Neural cell (in vitro differentiated cells): Measurements from ENCODE around the gene KDELR1. TPM values are rescaled to one million over a fixed set of nuclear protein-coding genes. Genes with fewer than 3 reads are reported as not detected.

Source experiments
- H2AFZ ChIP-seq: fragments of 200-600, 300-800 bp; sonication (generic), shearing (Covaris generic); 2 replicates; pipeline ENCODE4 v1.6.0; 2014; ENCODE audit warnings: low read depth, mild to moderate bottlenecking, antibody characterized with exemption, low read length, moderate library complexity
- H3F3A ChIP-seq: fragments of 200-600 bp; shearing (Covaris generic); 2 replicates; pipeline ENCODE4 v1.6.1; 2016; ENCODE audit warnings: mild to moderate bottlenecking, moderate library complexity, mixed read lengths, antibody characterized with exemption, low read length; ENCODE audit not compliant: insufficient read depth, poor library complexity, severe bottlenecking
- H3K27ac ChIP-seq: fragments of 200-600, 300-800 bp; sonication (generic), shearing (Covaris generic); 2 replicates; pipeline ENCODE4 v1.5.1; 2014; ENCODE audit warnings: mild to moderate bottlenecking, low read length, moderate library complexity
- H3K27me3 ChIP-seq: fragments of 300-800, 200-600 bp; sonication (generic), shearing (Covaris generic); 2 replicates; pipeline ENCODE4 v1.6.0; 2014; ENCODE audit warnings: mild to moderate bottlenecking, low read depth, low read length, moderate library complexity; ENCODE audit not compliant: insufficient read depth
- H3K36me3 ChIP-seq: fragments of 300-800, 200-600 bp; sonication (generic), shearing (Covaris generic); 2 replicates; pipeline ENCODE4 v1.5.1; 2014; ENCODE audit warnings: mild to moderate bottlenecking, antibody characterized with exemption, low read length, moderate library complexity; ENCODE audit not compliant: insufficient read depth
- H3K4me2 ChIP-seq: fragments of 300-800, 200-600 bp; sonication (generic), shearing (Covaris generic); 2 replicates; pipeline ENCODE4 v1.6.0; 2014; ENCODE audit warnings: mild to moderate bottlenecking, low read length
- H3K4me3 ChIP-seq: fragments of 300-800, 200-600 bp; sonication (generic), shearing (Covaris generic); 2 replicates; pipeline ENCODE4 v1.5.1; 2014; ENCODE audit warnings: mild to moderate bottlenecking, low read length, moderate library complexity
- H3K79me2 ChIP-seq: fragments of 200-600 bp; shearing (Covaris generic); replicated peaks from 2 replicates; pipeline ENCODE4 v1.6.0; 2014; ENCODE audit warnings: mild to moderate bottlenecking, low read length, moderate library complexity; ENCODE audit not compliant: insufficient read depth
- H3K9ac ChIP-seq: fragments of 300-800, 200-600 bp; sonication (generic), shearing (Covaris generic); 2 replicates; pipeline ENCODE4 v1.6.1; 2016; ENCODE audit warnings: mild to moderate bottlenecking, low read length, mixed read lengths
- H3K9me2 ChIP-seq: fragments of 200-600 bp; shearing (Covaris generic); 2 replicates; pipeline ENCODE4 v1.6.1; 2016; ENCODE audit warnings: mild to moderate bottlenecking, low read length, mixed read lengths; ENCODE audit not compliant: insufficient read depth
- H3K9me3 ChIP-seq: fragments of 200-600, 300-800 bp; sonication (generic), shearing (Covaris generic); 2 replicates; pipeline ENCODE4 v1.6.1; 2016; ENCODE audit warnings: mild to moderate bottlenecking, mixed run types, low read length, moderate library complexity, mixed read lengths
- H4K20me1 ChIP-seq: fragments of 200-600 bp; shearing (Covaris generic); 2 replicates; pipeline ENCODE4 v1.6.1; 2016; ENCODE audit warnings: mild to moderate bottlenecking, mixed run types; ENCODE audit not compliant: insufficient read depth
- EP300 ChIP-seq: fragments of 450-650 bp; conservative IDR thresholded peaks from 2 replicates; pipeline ENCODE4 v1.6.1; 2014; ENCODE audit warnings: antibody characterized with exemption, mild to moderate bottlenecking, moderate library complexity; ENCODE audit not compliant: poor library complexity, severe bottlenecking
- EZH2 ChIP-seq: fragments of 200-600, 300-800 bp; shearing (Covaris generic), sonication (generic); IDR thresholded peaks from 2 replicates; pipeline ENCODE4 v1.6.1; 2014; ENCODE audit warnings: antibody characterized with exemption, low read length, borderline replicate concordance, mild to moderate bottlenecking; ENCODE audit not compliant: insufficient read depth, poor library complexity, severe bottlenecking
- MXI1 ChIP-seq: fragments of 450-650 bp; conservative IDR thresholded peaks from 2 replicates; pipeline ENCODE4 v1.6.1; 2014; ENCODE audit warnings: antibody characterized with exemption, mild to moderate bottlenecking; ENCODE audit not compliant: poor library complexity, severe bottlenecking
- POLR2AphosphoS5 ChIP-seq: IDR thresholded peaks from 2 replicates; pipeline ENCODE4 v1.6.1; 2012
- RAD21 ChIP-seq: fragments of 450-650 bp; conservative IDR thresholded peaks from 2 replicates; pipeline ENCODE4 v1.6.1; 2014; ENCODE audit warnings: antibody characterized with exemption, mild to moderate bottlenecking, moderate library complexity
- REST ChIP-seq: IDR thresholded peaks from 2 replicates; pipeline ENCODE4 v1.6.1; 2012; ENCODE audit warnings: borderline replicate concordance
- SMC3 ChIP-seq: fragments of 450-650 bp; conservative IDR thresholded peaks from 2 replicates; pipeline ENCODE4 v1.6.1; 2014; ENCODE audit warnings: antibody characterized with exemption, mild to moderate bottlenecking, moderate library complexity; ENCODE audit not compliant: poor library complexity
- TAF1 ChIP-seq: IDR thresholded peaks from 2 replicates; pipeline ENCODE4 v1.6.1; 2012; ENCODE audit warnings: low read depth
- polyA plus RNA-seq: library from polyadenylated mRNA; depleted of rRNA; stranded (reverse); fragments of >200 nt; gene quantifications from 2 replicates; pipeline ENCODE4 v1.2.3, GENCODE V29; 2014
- TF ChIP-seq, protein P1 (sequence below): fragments of 450-650 bp; IDR thresholded peaks from 2 replicates; pipeline ENCODE4 v1.5.1; 2014; ENCODE audit warnings: antibody characterized with exemption, mild to moderate bottlenecking, moderate library complexity; ENCODE audit not compliant: poor library complexity, severe bottlenecking

The KDELR1 gene
- polyA plus RNA-seq, 1 donor from 2014 or later = 46.9 TPM

DNA sequence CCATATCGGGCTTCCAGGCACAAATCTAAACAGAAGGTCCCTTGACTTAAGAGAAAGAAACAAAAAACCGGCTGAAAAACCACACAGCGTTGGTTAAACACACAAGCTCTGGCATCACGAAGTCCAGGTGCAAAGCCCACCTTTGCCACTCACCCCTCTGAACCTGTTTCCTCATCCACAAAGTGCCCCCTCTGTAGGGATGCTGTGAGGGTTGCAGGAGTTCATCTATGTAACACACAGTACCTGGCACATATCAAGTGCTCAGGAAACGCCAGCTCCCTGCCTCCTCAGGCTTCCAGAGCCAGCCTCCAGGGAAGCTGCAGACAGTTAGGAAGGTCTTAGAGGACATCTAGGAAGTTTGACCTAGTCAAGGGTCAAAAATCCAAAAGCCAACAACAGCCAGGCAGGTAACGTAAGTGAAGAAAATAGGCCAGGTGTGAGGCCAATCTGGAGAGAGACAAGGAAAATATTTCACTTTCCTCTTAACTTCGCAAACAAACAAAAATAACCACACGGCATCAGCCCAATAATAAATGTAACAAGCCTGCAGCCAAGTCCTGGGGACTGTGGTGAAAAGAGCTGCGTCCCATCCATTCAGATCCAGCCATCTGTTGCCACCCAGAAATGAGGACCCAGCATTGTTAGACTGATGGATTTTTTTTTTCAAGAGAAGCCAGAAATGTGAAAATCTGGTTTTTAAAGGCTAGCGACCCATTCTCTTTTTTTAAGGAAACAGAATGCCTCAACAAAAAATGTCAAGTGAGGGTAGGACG lies 10.0 kb downstream of the KDELR1 start:
- Histone ChIP-seq H3K4me2 (no peak overlapping the region), H3K79me2 (no peaks in the 10 kb centered on the region), H3K9me2 (no peaks in the 10 kb centered on the region), H4K20me1 (no peaks in the 10 kb centered on the region), H3K27me3 (no peaks in the 10 kb centered on the region), H3K9me3 (no peaks in the 10 kb centered on the region), H3K4me3 (no peak overlapping the region), H3K27ac (no peak overlapping the region), H2AFZ (no peak overlapping the region), H3F3A (no peaks in the 10 kb centered on the region), H3K36me3 (peaks cover 6% of the 10 kb centered on the region), H3K9ac (no peak overlapping the region)
- no peak for TF ChIP-seq RAD21
- no peak for TF ChIP-seq EP300
- no peak for TF ChIP-seq POLR2AphosphoS5
- no peak for TF ChIP-seq SMC3
- no peak for TF ChIP-seq EZH2
- no peak for TF ChIP-seq TAF1

DNA sequence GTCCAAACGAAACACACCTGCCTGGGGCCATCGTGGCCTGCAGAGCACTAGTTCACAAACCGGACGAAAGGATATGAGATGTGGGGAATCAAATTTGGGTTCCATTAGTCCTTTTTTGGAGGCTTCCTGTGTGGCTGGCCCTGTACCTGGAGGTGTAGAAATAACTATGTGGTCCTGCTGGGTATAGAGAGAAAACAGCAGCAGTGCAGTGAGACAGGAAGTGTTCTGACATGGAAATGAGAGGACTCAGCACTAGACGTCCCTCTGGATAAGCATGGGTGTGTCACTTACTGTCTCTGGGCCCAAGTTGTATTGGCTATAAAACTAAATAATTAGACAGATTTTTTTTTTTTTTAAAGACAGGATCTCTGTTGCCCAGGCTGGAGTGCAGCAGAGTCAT lies 12.3 kb downstream of the KDELR1 start:
- Histone ChIP-seq H3K27ac (no peak overlapping the region), H3K4me2 (no peak overlapping the region), H3K9me3 (no peaks in the 10 kb centered on the region), H3K79me2 (no peaks in the 10 kb centered on the region), H3K9ac (no peak overlapping the region), H3K36me3 (no peaks in the 10 kb centered on the region), H3K27me3 (no peaks in the 10 kb centered on the region), H3K4me3 (no peak overlapping the region), H3K9me2 (no peaks in the 10 kb centered on the region), H2AFZ (no peak overlapping the region), H3F3A (no peaks in the 10 kb centered on the region), H4K20me1 (no peaks in the 10 kb centered on the region)
- TF ChIP-seq POLR2AphosphoS5 (no peak), TAF1 (no peak), MXI1 (no peak)

- H3K4me3 ChIP-seq = no peak overlapping the region
- H3K9me3 ChIP-seq = no peaks in the 10 kb centered on the region
- no peaks in the 10 kb centered on the region for H3K36me3 ChIP-seq
- no peak for TF ChIP-seq EZH2
- no peak for TF ChIP-seq MXI1
- no peak for TF ChIP-seq REST
- no peak for TF ChIP-seq SMC3
- no peak for TF ChIP-seq POLR2AphosphoS5
- TF ChIP-seq, protein P1, sequence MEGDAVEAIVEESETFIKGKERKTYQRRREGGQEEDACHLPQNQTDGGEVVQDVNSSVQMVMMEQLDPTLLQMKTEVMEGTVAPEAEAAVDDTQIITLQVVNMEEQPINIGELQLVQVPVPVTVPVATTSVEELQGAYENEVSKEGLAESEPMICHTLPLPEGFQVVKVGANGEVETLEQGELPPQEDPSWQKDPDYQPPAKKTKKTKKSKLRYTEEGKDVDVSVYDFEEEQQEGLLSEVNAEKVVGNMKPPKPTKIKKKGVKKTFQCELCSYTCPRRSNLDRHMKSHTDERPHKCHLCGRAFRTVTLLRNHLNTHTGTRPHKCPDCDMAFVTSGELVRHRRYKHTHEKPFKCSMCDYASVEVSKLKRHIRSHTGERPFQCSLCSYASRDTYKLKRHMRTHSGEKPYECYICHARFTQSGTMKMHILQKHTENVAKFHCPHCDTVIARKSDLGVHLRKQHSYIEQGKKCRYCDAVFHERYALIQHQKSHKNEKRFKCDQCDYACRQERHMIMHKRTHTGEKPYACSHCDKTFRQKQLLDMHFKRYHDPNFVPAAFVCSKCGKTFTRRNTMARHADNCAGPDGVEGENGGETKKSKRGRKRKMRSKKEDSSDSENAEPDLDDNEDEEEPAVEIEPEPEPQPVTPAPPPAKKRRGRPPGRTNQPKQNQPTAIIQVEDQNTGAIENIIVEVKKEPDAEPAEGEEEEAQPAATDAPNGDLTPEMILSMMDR = no peak
- no peak for TF ChIP-seq RAD21
- TF ChIP-seq TAF1 = no peak
- TF ChIP-seq EP300 = no peak
- no peaks in the 10 kb centered on the region for H3K27me3 ChIP-seq
- no peak overlapping the region for H3K27ac ChIP-seq
- no peaks in the 10 kb centered on the region for H3K79me2 ChIP-seq
- H2AFZ ChIP-seq = no peak overlapping the region
- H3K4me2 ChIP-seq = no peak overlapping the region
- no peaks in the 10 kb centered on the region for H4K20me1 ChIP-seq
- H3K9ac ChIP-seq = no peak overlapping the region
- no peaks in the 10 kb centered on the region for H3F3A ChIP-seq
- no peaks in the 10 kb centered on the region for H3K9me2 ChIP-seq
Observed at GRCh38 chr19:48378194-48378570, 13.2 kb downstream of the KDELR1 start.
